Measurements from ENCODE around the gene TCEA2. TPM values are rescaled to one million over a fixed set of nuclear protein-coding genes. Genes with fewer than 3 reads are reported as not detected.

The TCEA2 gene
- total and polyA plus RNA-seq, 2 of the 13 experiments (the other 11 are each of a cell fraction or from before 2014, with no cell fraction given), result 28.1 to 33.7 TPM

DNA sequence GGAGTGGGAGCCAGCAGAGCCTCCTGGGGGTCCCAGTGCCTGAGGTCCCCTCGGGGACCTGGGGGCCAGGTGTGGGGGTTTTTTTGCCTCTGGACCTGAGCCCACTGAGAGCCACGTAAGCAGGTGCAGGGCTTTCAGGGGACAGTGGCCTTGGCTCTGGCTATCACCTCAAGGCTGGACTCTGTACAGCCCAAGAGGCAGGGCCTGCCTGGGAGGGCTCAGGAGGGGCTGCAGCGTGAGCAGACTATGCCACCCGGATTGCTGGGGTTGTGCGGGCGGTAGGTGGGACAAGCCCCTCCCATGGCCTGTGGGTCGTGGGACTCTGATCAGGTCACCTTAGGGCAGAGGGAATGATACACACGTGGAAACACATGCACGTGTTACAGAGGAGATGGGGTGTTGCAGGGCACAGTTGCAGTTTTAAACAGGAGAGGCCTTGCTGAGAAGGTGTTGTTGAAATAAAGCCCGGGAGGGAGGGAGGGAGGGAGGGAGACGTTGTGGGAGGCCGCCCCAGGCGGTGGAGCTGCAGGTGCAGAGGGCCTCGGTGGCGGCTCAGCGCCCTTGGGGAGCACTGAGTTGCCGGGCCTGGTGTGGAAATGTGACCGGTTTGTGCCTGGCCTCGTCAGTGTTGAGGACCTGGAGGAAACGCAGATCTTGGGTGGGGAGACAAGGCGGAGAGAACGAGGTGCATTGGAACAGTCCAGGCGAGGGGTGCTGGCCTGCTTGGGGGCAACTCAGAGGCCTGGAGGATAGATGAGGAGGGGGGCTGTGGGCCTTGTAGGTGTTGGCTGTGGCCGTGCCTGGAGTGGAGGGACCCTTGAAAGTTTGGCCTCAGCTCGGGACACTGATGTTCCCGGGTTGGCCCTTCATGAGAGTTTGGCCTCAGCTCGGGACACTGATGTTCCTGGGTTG is 2.3 kb downstream of the TCEA2 start (continued):
- TF ChIP-seq, protein P1, sequence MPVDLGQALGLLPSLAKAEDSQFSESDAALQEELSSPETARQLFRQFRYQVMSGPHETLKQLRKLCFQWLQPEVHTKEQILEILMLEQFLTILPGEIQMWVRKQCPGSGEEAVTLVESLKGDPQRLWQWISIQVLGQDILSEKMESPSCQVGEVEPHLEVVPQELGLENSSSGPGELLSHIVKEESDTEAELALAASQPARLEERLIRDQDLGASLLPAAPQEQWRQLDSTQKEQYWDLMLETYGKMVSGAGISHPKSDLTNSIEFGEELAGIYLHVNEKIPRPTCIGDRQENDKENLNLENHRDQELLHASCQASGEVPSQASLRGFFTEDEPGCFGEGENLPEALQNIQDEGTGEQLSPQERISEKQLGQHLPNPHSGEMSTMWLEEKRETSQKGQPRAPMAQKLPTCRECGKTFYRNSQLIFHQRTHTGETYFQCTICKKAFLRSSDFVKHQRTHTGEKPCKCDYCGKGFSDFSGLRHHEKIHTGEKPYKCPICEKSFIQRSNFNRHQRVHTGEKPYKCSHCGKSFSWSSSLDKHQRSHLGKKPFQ (CRISPR knock-in tag; IDR thresholded peaks at IDR 0.05; ENCODE audit: insufficient replicate concordance), result peak; percentile 54
- TF ChIP-seq MEIS1 (CRISPR knock-in tag; IDR thresholded peaks at IDR 0.05; ENCODE audit: borderline replicate concordance), result no peak; the same call in 1 of the 2 replicates
- no peak for TF ChIP-seq NFYC (CRISPR knock-in tag; IDR thresholded peaks at IDR 0.05)
- no peak for TF ChIP-seq NFYB (CRISPR knock-in tag; IDR thresholded peaks at IDR 0.05)
- no peak for TF ChIP-seq MTF2 (CRISPR knock-in tag; IDR thresholded peaks at IDR 0.05; ENCODE audit: borderline replicate concordance)
- TF ChIP-seq ZNF224 (CRISPR knock-in tag; IDR thresholded peaks at IDR 0.05), result peak; percentile 77; the same call in 1 of the 2 replicates
- no peak for TF ChIP-seq ISL2 (CRISPR knock-in tag; IDR thresholded peaks at IDR 0.05)
- TF ChIP-seq YY1 (IDR thresholded peaks at IDR 0.05; ENCODE audit: insufficient read depth, insufficient replicate concordance, low read depth, low read length), result no peak
- TF ChIP-seq NONO (IDR thresholded peaks at IDR 0.05), result no peak
- peak; percentile 99 for TF ChIP-seq NONO (CRISPR knock-in tag; conservative IDR thresholded peaks at IDR 0.05)
- peak; percentile 67; the same call in 1 of the 2 replicates for TF ChIP-seq KDM2A (CRISPR knock-in tag; IDR thresholded peaks at IDR 0.05; ENCODE audit: borderline replicate concordance, low read depth)
- TF ChIP-seq ZNF768 (CRISPR knock-in tag; IDR thresholded peaks at IDR 0.05), result peak; percentile 34; the same call in 1 of the 2 replicates
- 0 out of 2 replicates have a peak, but pooled peaks have one; percentile 36 for TF ChIP-seq ZNF253 (CRISPR knock-in tag; IDR thresholded peaks at IDR 0.05; ENCODE audit: borderline replicate concordance)
- no peak for TF ChIP-seq ZNF644 (CRISPR knock-in tag; IDR thresholded peaks at IDR 0.05; ENCODE audit: low read depth)
- TF ChIP-seq SOX5 (CRISPR knock-in tag; IDR thresholded peaks at IDR 0.05; ENCODE audit: borderline replicate concordance), result peak; percentile 24; the same call in 1 of the 2 replicates
- TF ChIP-seq, protein P2, sequence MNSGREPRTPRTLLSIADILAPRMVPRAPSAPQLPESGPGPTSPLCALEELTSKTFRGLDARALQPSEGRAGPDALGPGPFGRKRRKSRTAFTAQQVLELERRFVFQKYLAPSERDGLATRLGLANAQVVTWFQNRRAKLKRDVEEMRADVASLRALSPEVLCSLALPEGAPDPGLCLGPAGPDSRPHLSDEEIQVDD (CRISPR knock-in tag; IDR thresholded peaks at IDR 0.05; ENCODE audit: borderline replicate concordance), result peak; percentile 80; the same call in 1 of the 2 replicates
- peak; percentile 93 for TF ChIP-seq ZSCAN29 (CRISPR knock-in tag; conservative IDR thresholded peaks at IDR 0.05)
- TF ChIP-seq, protein P3, sequence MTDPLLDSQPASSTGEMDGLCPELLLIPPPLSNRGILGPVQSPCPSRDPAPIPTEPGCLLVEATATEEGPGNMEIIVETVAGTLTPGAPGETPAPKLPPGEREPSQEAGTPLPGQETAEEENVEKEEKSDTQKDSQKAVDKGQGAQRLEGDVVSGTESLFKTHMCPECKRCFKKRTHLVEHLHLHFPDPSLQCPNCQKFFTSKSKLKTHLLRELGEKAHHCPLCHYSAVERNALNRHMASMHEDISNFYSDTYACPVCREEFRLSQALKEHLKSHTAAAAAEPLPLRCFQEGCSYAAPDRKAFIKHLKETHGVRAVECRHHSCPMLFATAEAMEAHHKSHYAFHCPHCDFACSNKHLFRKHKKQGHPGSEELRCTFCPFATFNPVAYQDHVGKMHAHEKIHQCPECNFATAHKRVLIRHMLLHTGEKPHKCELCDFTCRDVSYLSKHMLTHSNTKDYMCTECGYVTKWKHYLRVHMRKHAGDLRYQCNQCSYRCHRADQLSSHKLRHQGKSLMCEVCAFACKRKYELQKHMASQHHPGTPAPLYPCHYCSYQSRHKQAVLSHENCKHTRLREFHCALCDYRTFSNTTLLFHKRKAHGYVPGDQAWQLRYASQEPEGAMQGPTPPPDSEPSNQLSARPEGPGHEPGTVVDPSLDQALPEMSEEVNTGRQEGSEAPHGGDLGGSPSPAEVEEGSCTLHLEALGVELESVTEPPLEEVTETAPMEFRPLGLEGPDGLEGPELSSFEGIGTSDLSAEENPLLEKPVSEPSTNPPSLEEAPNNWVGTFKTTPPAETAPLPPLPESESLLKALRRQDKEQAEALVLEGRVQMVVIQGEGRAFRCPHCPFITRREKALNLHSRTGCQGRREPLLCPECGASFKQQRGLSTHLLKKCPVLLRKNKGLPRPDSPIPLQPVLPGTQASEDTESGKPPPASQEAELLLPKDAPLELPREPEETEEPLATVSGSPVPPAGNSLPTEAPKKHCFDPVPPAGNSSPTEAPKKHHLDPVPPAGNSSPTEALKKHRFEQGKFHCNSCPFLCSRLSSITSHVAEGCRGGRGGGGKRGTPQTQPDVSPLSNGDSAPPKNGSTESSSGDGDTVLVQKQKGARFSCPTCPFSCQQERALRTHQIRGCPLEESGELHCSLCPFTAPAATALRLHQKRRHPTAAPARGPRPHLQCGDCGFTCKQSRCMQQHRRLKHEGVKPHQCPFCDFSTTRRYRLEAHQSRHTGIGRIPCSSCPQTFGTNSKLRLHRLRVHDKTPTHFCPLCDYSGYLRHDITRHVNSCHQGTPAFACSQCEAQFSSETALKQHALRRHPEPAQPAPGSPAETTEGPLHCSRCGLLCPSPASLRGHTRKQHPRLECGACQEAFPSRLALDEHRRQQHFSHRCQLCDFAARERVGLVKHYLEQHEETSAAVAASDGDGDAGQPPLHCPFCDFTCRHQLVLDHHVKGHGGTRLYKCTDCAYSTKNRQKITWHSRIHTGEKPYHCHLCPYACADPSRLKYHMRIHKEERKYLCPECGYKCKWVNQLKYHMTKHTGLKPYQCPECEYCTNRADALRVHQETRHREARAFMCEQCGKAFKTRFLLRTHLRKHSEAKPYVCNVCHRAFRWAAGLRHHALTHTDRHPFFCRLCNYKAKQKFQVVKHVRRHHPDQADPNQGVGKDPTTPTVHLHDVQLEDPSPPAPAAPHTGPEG (CRISPR knock-in tag; IDR thresholded peaks at IDR 0.05), result no peak
- no peak; the same call in 1 of the 2 replicates for TF ChIP-seq HHEX (CRISPR knock-in tag; IDR thresholded peaks at IDR 0.05)
- no peak for TF ChIP-seq ZNF878 (CRISPR knock-in tag; IDR thresholded peaks at IDR 0.05)
- TF ChIP-seq, protein P4, sequence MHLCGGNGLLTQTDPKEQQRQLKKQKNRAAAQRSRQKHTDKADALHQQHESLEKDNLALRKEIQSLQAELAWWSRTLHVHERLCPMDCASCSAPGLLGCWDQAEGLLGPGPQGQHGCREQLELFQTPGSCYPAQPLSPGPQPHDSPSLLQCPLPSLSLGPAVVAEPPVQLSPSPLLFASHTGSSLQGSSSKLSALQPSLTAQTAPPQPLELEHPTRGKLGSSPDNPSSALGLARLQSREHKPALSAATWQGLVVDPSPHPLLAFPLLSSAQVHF (CRISPR knock-in tag; IDR thresholded peaks at IDR 0.05), result peak; percentile 84; the same call in 1 of the 2 replicates
